Retinal pigment epithelial cell (primary cell): ENCODE data around the gene RRP8.

Experiments
- DNase-seq: peaks from one replicate; pipeline ENCODE4 v3.0.0-alpha.2; 2010; ENCODE audit warnings: low read depth
- H3K4me3 ChIP-seq: 2 replicates; pipeline ENCODE4 v1.5.1; 2011; ENCODE audit warnings: mild to moderate bottlenecking, low read length, control low read depth, moderate library complexity
- CTCF ChIP-seq: conservative IDR thresholded peaks from 2 replicates; pipeline ENCODE4 v1.5.1; 2011; ENCODE audit warnings: low read depth, low read length, control low read depth, inconsistent platforms

Gene RRP8

GRCh38 chr11:6646918-6647679, 43.7 kb upstream of the RRP8 start:
- no peak for TF ChIP-seq CTCF
- H3K4me3 ChIP-seq = no peak overlapping the region
- no peak for DNase-seq

DNA sequence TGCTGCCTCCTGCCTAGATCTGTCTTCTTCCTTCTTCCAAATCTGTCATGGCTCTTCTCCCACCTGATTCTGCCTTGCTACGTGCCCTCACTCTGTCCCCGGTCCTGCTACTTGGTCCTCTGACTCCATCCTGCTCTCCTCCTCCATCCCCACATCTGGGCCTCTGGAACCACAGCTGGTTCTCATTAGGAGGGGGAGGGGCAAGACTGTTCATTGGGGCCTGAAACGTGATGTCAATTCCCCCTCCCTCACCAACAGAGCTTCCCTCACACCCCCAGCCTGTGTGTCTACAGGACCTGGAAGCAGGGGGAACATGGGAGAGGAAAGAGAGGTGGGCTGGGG, 43.1 kb upstream of the RRP8 start:
- no peak overlapping the region for H3K4me3 ChIP-seq
- DNase-seq = no peak
- no peak for TF ChIP-seq CTCF

DNA sequence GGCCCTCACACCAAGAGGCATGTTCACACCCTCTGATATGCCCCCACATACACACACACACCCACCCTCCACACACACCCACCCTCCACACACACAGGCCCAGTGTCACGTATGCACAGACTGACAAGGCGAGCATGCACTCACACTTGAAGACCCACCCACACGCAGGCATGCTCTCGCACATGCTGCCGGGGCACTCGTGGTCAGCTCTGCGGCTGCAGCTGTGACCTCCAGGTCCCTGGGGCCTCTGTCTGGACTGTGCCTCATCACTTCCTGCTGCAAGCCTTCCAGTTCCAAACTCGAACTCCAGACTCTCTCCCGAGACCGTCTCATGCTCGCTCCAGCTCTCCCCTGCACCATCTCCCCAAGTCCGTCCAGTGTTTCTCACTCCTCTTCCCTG, 42.7 kb upstream of the RRP8 start:
- DNase-seq = no peak
- TF ChIP-seq CTCF = no peak

DNA sequence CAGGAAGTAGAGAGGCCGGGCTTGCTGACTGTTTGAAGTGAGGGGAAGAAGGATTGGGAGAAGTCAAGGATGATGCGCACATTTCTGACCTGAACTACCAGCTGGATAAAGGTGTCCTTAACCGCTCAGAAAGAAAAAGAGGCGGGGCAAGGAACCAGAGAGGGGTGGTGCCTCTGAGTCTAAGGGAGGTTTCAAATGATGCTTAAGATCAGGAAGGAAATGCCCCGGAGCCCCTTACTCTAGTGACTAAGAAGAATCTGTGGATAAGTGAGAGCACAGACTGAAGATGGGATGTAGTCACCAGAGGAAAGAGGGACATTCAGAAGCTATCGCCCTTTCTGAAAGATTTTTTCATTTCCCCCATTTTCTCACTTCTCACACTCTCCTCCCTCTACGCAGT, 39.5 kb upstream of the RRP8 start:
- DNase-seq = no peak

More for the DNA sequence above, 42.7 kb upstream of the RRP8 start:
- no peak overlapping the region for H3K4me3 ChIP-seq

DNA sequence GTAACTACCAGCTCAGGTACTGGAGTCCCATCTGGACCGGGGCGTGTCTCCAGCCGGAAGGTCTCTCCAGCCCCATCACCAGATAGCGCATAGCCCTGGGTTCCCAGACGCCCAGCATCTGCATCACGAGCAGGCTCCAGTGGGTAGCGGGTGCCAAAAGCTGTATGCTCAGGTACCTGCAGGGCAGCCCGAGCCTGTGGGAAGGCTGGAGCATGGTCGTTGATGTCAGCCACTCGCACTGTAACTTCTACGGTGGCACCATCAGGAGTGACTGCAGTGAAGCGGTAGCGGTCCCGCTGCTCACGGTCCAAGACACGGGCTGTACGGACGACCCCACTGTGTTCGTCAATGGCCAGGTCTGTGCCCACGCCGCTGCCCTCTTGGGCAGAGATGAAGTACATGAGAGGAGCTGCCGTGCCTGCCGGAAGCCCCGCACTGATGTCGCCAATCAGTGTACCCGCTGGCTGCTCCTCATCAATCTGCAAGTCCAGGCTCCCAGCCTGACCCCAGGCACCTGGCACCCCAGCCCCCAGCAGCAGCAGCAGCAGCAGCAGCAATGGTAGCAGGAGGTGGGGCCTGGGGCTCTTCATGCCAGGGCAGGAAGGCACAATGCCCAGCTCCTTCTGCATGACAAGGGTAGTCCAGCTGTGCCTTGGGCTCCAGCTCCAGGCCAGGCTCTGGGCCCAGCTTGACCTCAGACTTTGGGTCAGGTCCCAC, 37.7 kb upstream of the RRP8 start:
- H3K4me3 ChIP-seq = no peak overlapping the region
- no peak for TF ChIP-seq CTCF
- DNase-seq = no peak

More for the DNA sequence above, 39.5 kb upstream of the RRP8 start:
- no peak for TF ChIP-seq CTCF
- no peak overlapping the region for H3K4me3 ChIP-seq

DNA sequence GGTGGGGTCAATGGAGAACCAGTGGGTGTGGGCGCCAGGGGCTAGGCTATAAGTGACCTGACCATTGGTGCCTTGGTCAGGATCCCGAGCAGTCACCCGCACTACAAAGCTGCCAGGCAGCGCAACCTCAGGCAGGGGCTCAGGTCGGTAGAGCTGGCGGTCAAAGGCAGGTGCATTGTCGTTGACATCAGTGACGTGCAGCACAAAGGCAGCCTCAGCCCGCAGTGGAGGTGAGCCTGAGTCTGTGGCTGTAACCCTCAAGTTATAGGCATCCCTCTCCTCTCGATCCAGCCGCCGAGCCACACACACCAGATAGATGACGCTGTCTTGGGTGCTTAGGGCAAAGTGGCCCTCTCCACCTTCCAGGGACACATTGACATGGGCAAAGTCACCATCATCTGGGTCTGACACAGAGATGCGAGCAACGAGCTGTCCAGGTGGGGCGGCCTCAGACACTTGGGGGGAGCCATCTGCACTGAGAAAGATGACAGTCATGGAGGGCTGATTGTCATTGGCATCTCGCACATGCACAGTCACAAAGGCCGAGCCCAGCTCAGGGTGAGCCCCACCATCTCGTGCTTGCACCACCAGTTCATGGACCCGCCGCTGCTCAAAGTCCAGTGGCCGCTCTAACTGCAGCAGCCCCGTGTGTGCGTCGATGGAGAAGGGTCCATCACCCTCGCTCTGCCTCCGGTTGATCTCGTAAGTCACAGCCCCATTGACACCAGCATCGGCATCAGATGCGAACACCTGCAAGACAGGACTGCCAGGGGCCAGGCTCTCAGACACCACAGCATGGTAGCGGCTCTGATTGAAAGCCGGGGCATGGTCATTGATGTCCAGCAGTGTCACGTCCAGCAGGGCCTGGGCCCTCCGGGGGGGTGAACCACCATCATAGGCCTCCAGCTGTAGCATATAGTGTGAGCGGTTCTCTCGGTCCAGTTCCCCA, 36.9 kb upstream of the RRP8 start:
- no peak for DNase-seq
- H3K4me3 ChIP-seq = no peak overlapping the region
- no peak for TF ChIP-seq CTCF
